CD14-positive monocyte (primary cell): ENCODE measurements around the gene GJB5. TPM values are rescaled to one million over a fixed set of nuclear protein-coding genes. Genes with fewer than 3 reads are reported as not detected.
"Not testable (repeated sequence)": the region's sequence is repeated elsewhere in the genome, so short reads cannot be mapped to it uniquely, and the experiment has no call there.

ENCODE experiments used
- DNase-seq, 3 donors: peaks; one replicate each; pipeline ENCODE4 v3.0.0-alpha.2; 2011 to 2022
- H2AFZ ChIP-seq: 2 replicates; pipeline ENCODE4 v1.6.0; 2012; ENCODE audit warnings: mild to moderate bottlenecking, low read depth, low read length, inconsistent platforms; ENCODE audit not compliant: insufficient read depth, poor library complexity, severe bottlenecking
- H3K27ac ChIP-seq, 2 donors: 1 replicate in 1 of 2; 2 replicates in 1 of 2; pipeline ENCODE4 v1.5.1; 2012 to 2013; ENCODE audit warnings: low read length in 2 of 2, control low read depth in 1 of 2, inconsistent platforms in 1 of 2, low read depth in 1 of 2, mild to moderate bottlenecking in 1 of 2
- H3K27me3 ChIP-seq, 2 donors: one replicate each; pipeline versions ENCODE4 v1.6.0 to v1.6.1; 2011 to 2013; ENCODE audit warnings: low read length in 2 of 2; ENCODE audit not compliant: control insufficient read depth in 2 of 2, insufficient read depth in 2 of 2
- H3K36me3 ChIP-seq, 2 donors: replicated peaks in 1 of 2; 1 replicate in 1 of 2; 2 replicates in 1 of 2; pipeline versions ENCODE4 v1.5.1 to v1.6.1; 2012 to 2013; ENCODE audit warnings: low read length in 2 of 2, control low read depth in 1 of 2, inconsistent platforms in 1 of 2, mild to moderate bottlenecking in 1 of 2; ENCODE audit not compliant: insufficient read depth in 2 of 2, control insufficient read depth in 1 of 2
- H3K4me1 ChIP-seq, 2 donors: 1 replicate in 1 of 2; 2 replicates in 1 of 2; pipeline versions ENCODE4 v1.5.1 to v1.6.1; 2012 to 2013; ENCODE audit warnings: low read length in 2 of 2, control low read depth in 1 of 2, inconsistent platforms in 1 of 2, mild to moderate bottlenecking in 1 of 2, moderate library complexity in 1 of 2; ENCODE audit not compliant: insufficient read depth in 2 of 2, control insufficient read depth in 1 of 2
- H3K4me2 ChIP-seq: replicated peaks from 2 replicates; pipeline ENCODE3; 2012; ENCODE audit warnings: low read length, moderate library complexity, mild to moderate bottlenecking; ENCODE audit not compliant: poor library complexity, severe bottlenecking; ENCODE audit errors: extremely low read depth
- H3K4me3 ChIP-seq, 3 experiments: fragments of 200-600 bp in 1 of 3; sonication (generic) in 1 of 3; replicated peaks in 1 of 3; 1 replicate in 2 of 3; 2 replicates in 1 of 3; pipeline ENCODE4 v1.5.1; 2011 to 2013; ENCODE audit warnings: low read length in 3 of 3, mild to moderate bottlenecking in 3 of 3, control low read depth in 2 of 3, low read depth in 2 of 3, inconsistent platforms in 1 of 3, moderate library complexity in 1 of 3
- H3K79me2 ChIP-seq: 2 replicates; pipeline ENCODE4 v1.6.0; 2012; ENCODE audit warnings: mild to moderate bottlenecking, control low read depth, inconsistent platforms, low read length, moderate library complexity; ENCODE audit not compliant: insufficient read depth
- H3K9ac ChIP-seq: 2 replicates; pipeline ENCODE4 v1.6.0; 2017; ENCODE audit warnings: low read length, mild to moderate bottlenecking; ENCODE audit not compliant: insufficient read depth, poor library complexity, severe bottlenecking
- H3K9me3 ChIP-seq, 2 donors: replicated peaks in 1 of 2; 1 replicate in 1 of 2; 2 replicates in 1 of 2; pipeline versions ENCODE4 v1.5.1 to v1.6.1; 2012 to 2013; ENCODE audit warnings: low read length in 2 of 2, control low read depth in 1 of 2; ENCODE audit not compliant: control insufficient read depth in 1 of 2, insufficient read depth in 1 of 2
- H4K20me1 ChIP-seq: 2 replicates; pipeline ENCODE4 v1.6.0; 2012; ENCODE audit warnings: mild to moderate bottlenecking, low read length, control low read depth, moderate library complexity; ENCODE audit not compliant: insufficient read depth
- H3K27ac Mint-ChIP-seq, 7 donors: one replicate each; pipeline ENCODE4 v1.8.0; 2020; ENCODE audit warnings: mild to moderate bottlenecking in 7 of 7, mixed read lengths in 7 of 7, moderate library complexity in 6 of 7, inconsistent platforms in 2 of 7
- H3K27me3 Mint-ChIP-seq, 3 donors: one replicate each; pipeline ENCODE4 v1.8.0; 2021 to 2022; ENCODE audit warnings: low read depth in 3 of 3, mild to moderate bottlenecking in 3 of 3, mixed read lengths in 3 of 3, moderate library complexity in 3 of 3, inconsistent platforms in 1 of 3
- H3K36me3 Mint-ChIP-seq, 2 donors: one replicate each; pipeline ENCODE4 v1.8.0; 2020; ENCODE audit warnings: mixed read lengths in 2 of 2, inconsistent platforms in 1 of 2, mild to moderate bottlenecking in 1 of 2
- H3K4me1 Mint-ChIP-seq: one replicate; pipeline ENCODE4 v1.8.0; 2020; ENCODE audit warnings: mild to moderate bottlenecking, mixed read lengths
- H3K4me3 Mint-ChIP-seq, 2 donors: one replicate each; pipeline ENCODE4 v1.8.0; 2020; ENCODE audit warnings: mild to moderate bottlenecking in 2 of 2, mixed read lengths in 2 of 2, moderate library complexity in 1 of 2
- H3K9me3 Mint-ChIP-seq, 7 donors: one replicate each; pipeline ENCODE4 v1.8.0; 2020 to 2022; ENCODE audit warnings: mixed read lengths in 7 of 7, mild to moderate bottlenecking in 6 of 7, moderate library complexity in 6 of 7, inconsistent platforms in 2 of 7
- CTCF ChIP-seq: fragments of 200-600 bp; IDR thresholded peaks from one replicate; pipeline ENCODE4 v1.8.0; 2022; ENCODE audit warnings: antibody characterized with exemption, mild to moderate bottlenecking
- WGBS: methylation state at CpG from one replicate; pipeline ENCODE4 v1.1.5; 2013; ENCODE audit warnings: missing lambda C conversion rate; ENCODE audit not compliant: insufficient coverage; 5-methylcytosine and 5-hydroxymethylcytosine counted together
- intact Hi-C, 2 donors: fragments of 100-400 bp; cut with micrococcal nuclease; formaldehyde crosslinking; loops; one replicate each; pipeline versions ENCODE4 v1.15.0 to v1.15.1; 2023
- polyA plus RNA-seq, 3 donors: library from polyadenylated mRNA; depleted of rRNA in 1 of 3; unstranded in 2 of 3; stranded (reverse) in 1 of 3; fragments of 300-500 nt in 2 of 3; fragments of >200 nt in 1 of 3; fragmentation: Illumina TruSeq in 2 of 3; gene quantifications; 1 replicate in 2 of 3; 2 replicates in 1 of 3; pipeline ENCODE4 v1.2.3, GENCODE V29; 2012 to 2021

Gene GJB5
- polyA plus RNA-seq, 3 donors: 0.12 TPM; not detected in 2

GRCh38 chr1:34771573-34772371 is 16.9 kb downstream of the GJB5 start:
- H3K9me3 ChIP-seq: no peaks in the 10 kb centered on the region
- Mint-ChIP-seq H3K4me1 (no peaks in the 10 kb centered on the region), H3K4me3 (no peak overlapping the region), H3K27me3 (peaks cover 0 to 3% (median 2%) of the 10 kb centered on the region in 3 donors), H3K36me3 (no peaks in the 10 kb centered on the region), H3K9me3 (no peaks in the 10 kb centered on the region), H3K27ac (no peak overlapping the region)
- H2AFZ ChIP-seq: no peak overlapping the region
- H3K27me3 ChIP-seq: no peaks in the 10 kb centered on the region
- DNase-seq: no peak
- no peaks in the 10 kb centered on the region for H3K4me1 ChIP-seq
- H3K4me3 ChIP-seq: no peak overlapping the region
- WGBS: 92% methylated on average over 6 of the region's 16 CpGs
- no peak overlapping the region for H3K4me2 ChIP-seq
- H3K9ac ChIP-seq: no peak overlapping the region
- no peak for TF ChIP-seq CTCF
- intact Hi-C loops: no loop called here
- no peaks in the 10 kb centered on the region for H3K79me2 ChIP-seq
- no peak overlapping the region for H3K27ac ChIP-seq
- H3K36me3 ChIP-seq: no peaks in the 10 kb centered on the region
- H4K20me1 ChIP-seq: no peaks in the 10 kb centered on the region

- H3K27ac ChIP-seq, H3K9me3 Mint-ChIP-seq, H3K27me3 Mint-ChIP-seq, H3K9me3 ChIP-seq, H3K79me2 ChIP-seq, H3K9ac ChIP-seq, H2AFZ ChIP-seq, H3K36me3 ChIP-seq, H3K4me1 ChIP-seq, H3K4me3 ChIP-seq, intact Hi-C loops, H3K36me3 Mint-ChIP-seq, H3K27ac Mint-ChIP-seq, H4K20me1 ChIP-seq, DNase-seq, H3K4me3 Mint-ChIP-seq, H3K4me2 ChIP-seq, H3K4me1 Mint-ChIP-seq, H3K27me3 ChIP-seq: not testable (repeated sequence)
- WGBS: no CpG with 5 or more reads among the region's 4 CpGs
Observed at GRCh38 chr1:34773114-34773513, 18.3 kb downstream of the GJB5 start.
